Neural crest cell (in vitro differentiated cells): ENCODE results near the gene SDHA. TPM values are rescaled to one million over a fixed set of nuclear protein-coding genes. Genes with fewer than 3 reads are reported as not detected.
"Not testable (repeated sequence)": the region's sequence is repeated elsewhere in the genome, so short reads cannot be mapped to it uniquely, and the experiment has no call there.

Experiments
- DNase-seq: peaks from one replicate; pipeline ENCODE4 v3.0.0; 2021; ENCODE audit warnings: low read depth, mixed read lengths, low spot score
- H3K27ac Mint-ChIP-seq: one replicate; pipeline ENCODE4 v1.8.0; 2021; ENCODE audit warnings: mild to moderate bottlenecking, mixed read lengths; ENCODE audit not compliant: unreplicated experiment
- H3K27me3 Mint-ChIP-seq: 2 replicates; pipeline ENCODE4 v1.8.0; 2021; ENCODE audit warnings: low read depth, mild to moderate bottlenecking, mixed read lengths
- H3K36me3 Mint-ChIP-seq: 2 replicates; pipeline ENCODE4 v1.8.0; 2021; ENCODE audit warnings: low read depth, mild to moderate bottlenecking, mixed read lengths
- H3K4me1 Mint-ChIP-seq: 2 replicates; pipeline ENCODE4 v1.8.0; 2021; ENCODE audit warnings: mixed read lengths
- H3K4me3 Mint-ChIP-seq: one replicate; pipeline ENCODE4 v1.8.0; 2021; ENCODE audit warnings: mild to moderate bottlenecking, mixed read lengths
- H3K9me3 Mint-ChIP-seq: 2 replicates; pipeline ENCODE4 v1.8.0; 2021; ENCODE audit warnings: mixed read lengths
- total RNA-seq: library from RNA; stranded (reverse); gene quantifications from 2 replicates; pipeline ENCODE4 v1.2.1, GENCODE V29; 2021
- TF ChIP-seq, protein P1 (sequence below): fragments of 200-600 bp; sonication (generic); conservative IDR thresholded peaks from 2 replicates; pipeline ENCODE4 v1.5.0; 2021; ENCODE audit warnings: antibody characterized with exemption, mild to moderate bottlenecking

SDHA gene
- total RNA-seq, 1 donor from 2014 or later, result 106 TPM

DNA sequence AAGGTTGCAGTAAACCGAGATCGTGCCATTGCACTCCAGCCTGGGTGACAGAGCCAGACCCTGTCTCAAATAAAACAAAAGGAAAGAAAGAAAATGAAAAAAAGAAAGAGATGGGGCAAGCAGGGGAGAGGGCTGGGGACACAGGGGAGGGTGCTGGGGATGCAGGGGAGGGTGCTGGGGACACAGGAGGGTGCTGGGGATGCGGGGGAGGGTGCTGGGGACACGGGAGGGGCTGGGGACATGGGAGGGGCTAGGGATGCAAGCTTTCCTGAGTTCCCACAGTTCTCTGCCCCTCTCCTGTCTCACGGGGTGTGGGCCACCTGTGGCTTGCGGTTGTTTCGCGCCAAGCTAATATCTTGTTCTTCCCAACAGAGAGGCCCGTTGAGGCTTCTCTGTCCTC lies 60.5 kb downstream of the SDHA start:
- peaks cover 3% of the 10 kb centered on the region for H3K4me1 Mint-ChIP-seq
- no peak overlapping the region for H3K27ac Mint-ChIP-seq
- peaks cover 17% of the 10 kb centered on the region for H3K9me3 Mint-ChIP-seq
- no peak overlapping the region for H3K4me3 Mint-ChIP-seq
- no peak for DNase-seq
- TF ChIP-seq, protein P1, sequence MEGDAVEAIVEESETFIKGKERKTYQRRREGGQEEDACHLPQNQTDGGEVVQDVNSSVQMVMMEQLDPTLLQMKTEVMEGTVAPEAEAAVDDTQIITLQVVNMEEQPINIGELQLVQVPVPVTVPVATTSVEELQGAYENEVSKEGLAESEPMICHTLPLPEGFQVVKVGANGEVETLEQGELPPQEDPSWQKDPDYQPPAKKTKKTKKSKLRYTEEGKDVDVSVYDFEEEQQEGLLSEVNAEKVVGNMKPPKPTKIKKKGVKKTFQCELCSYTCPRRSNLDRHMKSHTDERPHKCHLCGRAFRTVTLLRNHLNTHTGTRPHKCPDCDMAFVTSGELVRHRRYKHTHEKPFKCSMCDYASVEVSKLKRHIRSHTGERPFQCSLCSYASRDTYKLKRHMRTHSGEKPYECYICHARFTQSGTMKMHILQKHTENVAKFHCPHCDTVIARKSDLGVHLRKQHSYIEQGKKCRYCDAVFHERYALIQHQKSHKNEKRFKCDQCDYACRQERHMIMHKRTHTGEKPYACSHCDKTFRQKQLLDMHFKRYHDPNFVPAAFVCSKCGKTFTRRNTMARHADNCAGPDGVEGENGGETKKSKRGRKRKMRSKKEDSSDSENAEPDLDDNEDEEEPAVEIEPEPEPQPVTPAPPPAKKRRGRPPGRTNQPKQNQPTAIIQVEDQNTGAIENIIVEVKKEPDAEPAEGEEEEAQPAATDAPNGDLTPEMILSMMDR, result no peak
- peaks cover 37% of the 10 kb centered on the region for H3K36me3 Mint-ChIP-seq
- no peaks in the 10 kb centered on the region for H3K27me3 Mint-ChIP-seq

DNA sequence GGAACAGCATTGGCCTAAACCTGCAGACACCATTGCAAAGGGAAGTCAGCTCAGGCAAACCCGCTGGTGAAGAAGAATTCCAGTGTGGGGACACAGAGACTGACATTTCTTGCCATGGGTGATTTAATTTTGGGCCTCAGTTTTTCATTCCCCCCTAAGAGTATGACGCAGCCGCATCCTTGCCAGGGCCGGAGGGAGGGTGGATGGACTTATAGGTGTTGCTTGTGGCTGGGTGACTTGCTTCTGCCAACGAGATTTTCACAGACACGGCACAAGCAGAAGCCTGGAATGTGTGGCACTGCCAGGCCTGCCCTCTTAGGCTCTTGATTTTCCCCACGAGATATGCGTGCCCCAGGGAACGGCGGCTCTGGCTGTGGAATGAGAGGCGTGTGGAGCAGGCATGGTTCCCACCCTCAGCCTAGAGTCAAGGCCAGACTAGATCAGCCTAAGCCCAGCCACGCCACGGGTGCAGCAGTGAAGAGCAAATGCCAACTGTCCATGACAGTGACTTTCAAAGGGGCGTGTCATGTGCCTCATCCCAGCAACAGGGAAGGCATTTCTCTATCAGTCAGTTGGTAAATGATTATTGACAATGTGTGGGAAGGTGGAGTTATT lies 61.0 kb downstream of the SDHA start:
- not testable (repeated sequence) for DNase-seq, H3K4me1 Mint-ChIP-seq, H3K27me3 Mint-ChIP-seq, H3K27ac Mint-ChIP-seq
- Mint-ChIP-seq H3K36me3 (peaks cover 43% of the 10 kb centered on the region), H3K9me3 (peaks cover 17% of the 10 kb centered on the region), H3K4me3 (peak overlapping the region; percentile 54)

DNA sequence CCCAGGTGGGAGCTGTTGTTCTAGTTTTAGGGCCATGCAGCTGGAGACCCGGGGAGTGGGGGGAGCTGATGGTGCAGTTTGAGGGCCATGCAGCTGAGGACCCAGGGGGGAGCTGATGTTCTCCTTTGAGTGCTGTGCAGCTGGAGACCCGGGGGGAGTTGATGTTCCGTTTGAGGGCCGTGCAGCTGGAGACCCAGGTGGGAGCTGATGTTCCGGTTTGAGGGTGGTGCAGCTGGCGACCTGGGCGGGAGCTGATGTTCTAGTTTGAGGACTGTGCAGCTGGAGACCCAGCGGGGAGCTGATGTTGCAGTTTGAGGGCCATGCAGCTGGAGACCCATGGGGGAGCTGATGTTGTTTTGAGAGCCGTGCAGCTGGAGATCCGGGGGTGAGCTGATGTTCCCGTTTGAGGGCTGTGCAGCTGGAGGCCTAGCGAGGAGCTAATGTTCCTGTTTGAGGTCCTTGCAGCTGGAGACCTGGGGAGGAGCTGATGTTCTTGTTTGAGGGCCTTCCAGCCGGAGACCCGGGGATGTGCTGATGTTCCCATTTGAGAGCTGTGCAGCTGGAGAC lies 68.0 kb downstream of the SDHA start:
- H3K27ac Mint-ChIP-seq, result peak overlapping the region; percentile 62
- no peaks in the 10 kb centered on the region for H3K4me1 Mint-ChIP-seq
- no peak for DNase-seq
- TF ChIP-seq, protein P1, result no peak
- H3K9me3 Mint-ChIP-seq, result peaks cover 16% of the 10 kb centered on the region
- H3K27me3 Mint-ChIP-seq, result no peaks in the 10 kb centered on the region
- peaks cover 43% of the 10 kb centered on the region for H3K36me3 Mint-ChIP-seq
- H3K4me3 Mint-ChIP-seq, result no peak overlapping the region

DNA sequence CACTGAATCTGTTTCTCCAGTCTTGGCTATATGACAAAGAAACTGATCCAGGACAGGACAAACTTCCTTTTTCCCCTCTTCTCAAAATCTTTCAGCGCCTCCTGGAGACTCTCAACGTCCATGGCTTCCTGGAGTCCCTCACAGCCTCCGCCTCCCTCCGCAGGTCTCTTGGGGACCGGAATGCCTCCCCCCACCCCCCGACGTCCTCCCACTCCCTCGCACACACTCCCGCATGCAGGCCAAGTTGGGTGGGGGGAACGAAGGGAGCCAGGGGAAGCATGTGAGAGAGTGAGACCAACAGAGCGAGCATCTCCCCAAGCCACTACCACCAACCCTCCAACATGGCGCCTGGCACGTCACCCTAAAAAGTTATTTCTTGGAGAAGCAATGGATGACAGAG lies 72.1 kb downstream of the SDHA start:
- not testable (repeated sequence) for H3K4me3 Mint-ChIP-seq, H3K27ac Mint-ChIP-seq, H3K4me1 Mint-ChIP-seq, H3K9me3 Mint-ChIP-seq, H3K27me3 Mint-ChIP-seq, DNase-seq
- H3K36me3 Mint-ChIP-seq, result peaks cover 26% of the 10 kb centered on the region

DNA sequence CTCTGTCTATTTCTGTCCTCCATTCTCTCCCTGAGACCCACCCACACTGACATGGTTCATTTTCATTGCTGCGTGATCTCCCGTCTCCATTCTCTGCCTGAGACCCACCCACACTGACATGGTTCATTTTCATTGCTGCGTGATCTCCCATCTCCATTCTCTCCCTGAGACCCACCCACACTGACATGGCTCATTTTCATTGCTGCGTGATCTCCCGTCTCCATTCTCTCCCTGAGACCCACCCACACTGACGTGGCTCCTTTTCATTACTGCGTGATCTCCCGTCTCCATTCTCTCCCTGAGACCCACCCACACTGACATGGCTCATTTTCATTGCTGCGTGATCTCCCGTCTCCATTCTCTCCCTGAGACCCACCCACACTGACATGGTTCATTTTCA lies 73.2 kb downstream of the SDHA start:
- not testable (repeated sequence) for H3K4me1 Mint-ChIP-seq, H3K27me3 Mint-ChIP-seq, DNase-seq, H3K4me3 Mint-ChIP-seq, H3K9me3 Mint-ChIP-seq, H3K27ac Mint-ChIP-seq
- peaks cover 26% of the 10 kb centered on the region for H3K36me3 Mint-ChIP-seq

DNA sequence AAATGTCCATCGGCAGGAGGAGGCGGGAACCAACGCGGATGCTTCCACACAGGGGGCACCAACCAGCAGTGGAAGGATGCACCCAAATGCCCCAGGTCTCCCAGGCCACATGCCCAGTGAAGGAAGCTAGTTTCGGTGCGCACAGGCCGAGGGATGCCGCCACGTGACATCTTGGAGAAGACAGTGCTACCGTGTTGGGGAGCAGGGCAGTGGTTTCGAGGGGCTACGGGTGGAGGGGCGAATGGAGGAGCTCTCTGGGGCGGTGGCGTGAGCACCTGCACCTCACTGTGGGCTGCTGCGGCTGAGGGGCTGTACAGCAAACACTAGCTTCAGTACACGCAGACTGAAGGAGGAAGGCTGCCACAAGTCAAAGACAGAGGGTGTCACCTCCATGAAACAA lies 76.7 kb downstream of the SDHA start:
- not testable (repeated sequence) for DNase-seq, H3K27ac Mint-ChIP-seq, H3K4me1 Mint-ChIP-seq, H3K9me3 Mint-ChIP-seq, H3K4me3 Mint-ChIP-seq, H3K27me3 Mint-ChIP-seq
- peaks cover 19% of the 10 kb centered on the region for H3K36me3 Mint-ChIP-seq

DNA sequence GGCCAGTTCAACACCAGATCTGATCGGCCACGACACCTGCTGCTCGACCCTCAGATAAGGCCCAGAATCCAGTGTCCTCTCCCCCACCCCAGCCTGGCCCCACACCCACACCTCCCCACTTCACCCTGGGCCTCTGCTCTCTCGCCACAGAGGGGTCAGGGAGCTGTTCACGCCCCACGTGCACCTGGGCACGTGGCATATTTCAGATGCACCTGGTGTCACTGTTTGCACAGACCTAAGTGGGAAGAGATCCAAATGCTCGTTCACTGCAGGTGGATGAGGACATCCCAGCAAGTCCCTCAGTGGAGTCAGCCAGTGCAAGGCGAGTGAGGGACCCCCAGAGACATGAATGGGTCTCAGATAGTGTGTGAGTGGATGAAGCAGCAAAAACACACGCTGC lies 78.1 kb downstream of the SDHA start:
- not testable (repeated sequence) for H3K4me1 Mint-ChIP-seq, H3K9me3 Mint-ChIP-seq, H3K4me3 Mint-ChIP-seq, DNase-seq, H3K27me3 Mint-ChIP-seq
- Mint-ChIP-seq H3K36me3 (peaks cover 17% of the 10 kb centered on the region), H3K27ac (peak overlapping the region; percentile 81)

DNA sequence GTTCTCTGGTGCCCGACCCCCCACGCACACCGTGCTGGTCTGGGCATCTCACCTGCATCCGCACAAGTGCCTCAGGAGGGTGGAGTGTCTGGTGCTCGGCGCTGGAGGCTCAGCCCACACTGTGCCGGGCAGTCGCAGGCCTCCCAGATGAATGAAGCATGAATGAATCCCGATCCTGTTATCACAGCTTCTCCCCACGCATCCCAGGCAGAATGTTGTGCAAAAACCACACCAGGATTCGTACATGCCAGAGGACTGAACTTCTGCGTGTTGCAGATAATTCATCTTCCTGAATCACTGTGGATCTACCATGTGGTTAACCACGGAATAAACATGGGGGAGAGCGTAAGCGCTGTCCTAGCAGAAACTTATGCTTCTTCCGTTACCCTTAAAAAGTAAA lies 78.8 kb downstream of the SDHA start:
- not testable (repeated sequence) for H3K36me3 Mint-ChIP-seq, H3K9me3 Mint-ChIP-seq, H3K27me3 Mint-ChIP-seq

DNA sequence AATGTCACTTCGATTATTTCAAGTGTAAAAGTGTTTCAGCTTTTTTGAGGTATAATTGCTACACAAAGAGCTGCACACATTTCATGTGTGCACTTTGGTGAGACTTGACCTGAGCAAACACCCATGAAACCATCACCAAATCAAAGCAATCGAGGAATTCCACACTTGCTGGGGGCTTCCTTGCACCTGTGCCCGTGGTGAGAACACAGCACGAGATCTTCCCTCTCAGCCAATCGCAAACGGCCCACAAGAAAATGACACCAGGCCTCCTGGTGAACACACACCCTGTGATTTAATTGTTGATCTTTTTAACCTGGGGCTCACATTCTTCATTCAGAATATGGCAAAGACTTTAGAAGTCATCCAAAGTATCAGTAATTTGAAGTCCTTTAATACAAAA lies 79.3 kb downstream of the SDHA start:
- H3K27ac Mint-ChIP-seq, H3K4me3 Mint-ChIP-seq, H3K9me3 Mint-ChIP-seq, H3K4me1 Mint-ChIP-seq, DNase-seq, H3K27me3 Mint-ChIP-seq, H3K36me3 Mint-ChIP-seq: not testable (repeated sequence)

More for the DNA sequence above, 78.8 kb downstream of the SDHA start:
- not testable (repeated sequence) for H3K4me1 Mint-ChIP-seq, DNase-seq, H3K27ac Mint-ChIP-seq, H3K4me3 Mint-ChIP-seq

DNA sequence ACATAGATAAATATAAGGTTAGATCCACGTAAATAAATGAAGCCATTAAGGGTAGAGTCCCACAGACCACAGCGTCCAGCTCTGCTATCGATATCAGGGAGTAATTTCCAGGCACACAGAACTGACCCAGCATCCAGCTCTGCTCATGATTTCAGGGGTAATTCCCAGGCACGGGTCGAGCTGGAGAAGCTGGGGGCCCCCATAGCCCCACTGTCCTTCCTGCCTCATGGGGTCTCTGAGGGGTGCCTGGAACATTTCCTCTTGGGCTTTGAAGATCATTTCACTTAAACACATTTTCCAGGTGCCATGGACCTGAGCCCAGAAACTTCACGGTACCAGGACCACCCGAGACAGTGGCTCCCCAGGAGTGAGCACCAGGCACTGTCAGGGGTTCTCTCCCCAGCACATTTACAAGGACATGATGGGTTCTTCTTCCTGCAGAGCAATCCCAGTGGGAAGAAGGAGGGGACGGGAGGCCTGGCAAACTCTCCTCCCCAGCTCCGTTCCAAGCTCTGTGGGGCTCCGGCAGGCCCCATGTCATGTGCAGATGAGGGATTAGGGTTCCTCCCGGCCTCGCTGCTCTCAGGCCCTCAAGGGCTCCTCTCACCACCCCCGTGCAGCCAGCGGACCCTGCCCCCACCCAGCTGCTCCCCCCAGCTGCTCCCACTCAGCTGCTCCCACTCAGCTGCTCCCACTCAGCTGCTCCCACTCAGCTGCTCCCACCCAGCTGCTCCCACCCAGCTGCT lies 80.0 kb downstream of the SDHA start:
- H3K27me3 Mint-ChIP-seq, H3K9me3 Mint-ChIP-seq, DNase-seq, H3K36me3 Mint-ChIP-seq, H3K27ac Mint-ChIP-seq, H3K4me3 Mint-ChIP-seq, H3K4me1 Mint-ChIP-seq: not testable (repeated sequence)
